Muscle of leg (tissue), 11 donors: ENCODE measurements around the gene DNAH6. TPM values are rescaled to one million over a fixed set of nuclear protein-coding genes. Genes with fewer than 3 reads are reported as not detected.

Experiments used
- DNase-seq: peaks from one replicate; pipeline ENCODE4 v3.0.0; 2013
- H3K27ac ChIP-seq: one replicate; pipeline ENCODE4 v1.5.1; 2013; ENCODE audit warnings: mild to moderate bottlenecking, low read length, control low read depth
- H3K27me3 ChIP-seq: one replicate; pipeline ENCODE4 v1.6.1; 2013; ENCODE audit warnings: low read length; ENCODE audit not compliant: control insufficient read depth, insufficient read depth
- H3K36me3 ChIP-seq: one replicate; pipeline ENCODE4 v1.6.1; 2013; ENCODE audit warnings: low read length; ENCODE audit not compliant: control insufficient read depth, insufficient read depth
- H3K4me1 ChIP-seq: one replicate; pipeline ENCODE4 v1.6.1; 2013; ENCODE audit warnings: low read length; ENCODE audit not compliant: control insufficient read depth, insufficient read depth
- H3K4me3 ChIP-seq: one replicate; pipeline ENCODE4 v1.5.1; 2013; ENCODE audit warnings: low read length, control low read depth
- H3K9me3 ChIP-seq: replicated peaks from 2 replicates; pipeline ENCODE4 v1.6.1; 2013; ENCODE audit warnings: low read depth, low read length; ENCODE audit not compliant: control insufficient read depth
- WGBS: methylation state at CpG from one replicate; pipeline ENCODE4 v1.1.5; 2013; ENCODE audit warnings: missing lambda C conversion rate; ENCODE audit not compliant: insufficient coverage; 5-methylcytosine and 5-hydroxymethylcytosine counted together
- polyA plus RNA-seq, 8 donors: library from polyadenylated mRNA; unstranded; fragments of 120-200 nt; gene quantifications; one replicate each; pipeline versions ENCODE4 v1.2.1 to v1.2.3, GENCODE V29; 2013; ENCODE audit warnings: inconsistent platforms in 1 of 8, low replicate concordance in 1 of 8; ENCODE audit not compliant: insufficient read length in 8 of 8, insufficient read depth in 1 of 8
- total RNA-seq: library from RNA; stranded (reverse); fragments of 120-200 nt; gene quantifications from one replicate; pipeline ENCODE4 v1.2.4, GENCODE V29; 2013

Gene DNAH6
- total and polyA plus RNA-seq, 9 donors: 0.07 to 0.43 (median 0.18) TPM

DNA sequence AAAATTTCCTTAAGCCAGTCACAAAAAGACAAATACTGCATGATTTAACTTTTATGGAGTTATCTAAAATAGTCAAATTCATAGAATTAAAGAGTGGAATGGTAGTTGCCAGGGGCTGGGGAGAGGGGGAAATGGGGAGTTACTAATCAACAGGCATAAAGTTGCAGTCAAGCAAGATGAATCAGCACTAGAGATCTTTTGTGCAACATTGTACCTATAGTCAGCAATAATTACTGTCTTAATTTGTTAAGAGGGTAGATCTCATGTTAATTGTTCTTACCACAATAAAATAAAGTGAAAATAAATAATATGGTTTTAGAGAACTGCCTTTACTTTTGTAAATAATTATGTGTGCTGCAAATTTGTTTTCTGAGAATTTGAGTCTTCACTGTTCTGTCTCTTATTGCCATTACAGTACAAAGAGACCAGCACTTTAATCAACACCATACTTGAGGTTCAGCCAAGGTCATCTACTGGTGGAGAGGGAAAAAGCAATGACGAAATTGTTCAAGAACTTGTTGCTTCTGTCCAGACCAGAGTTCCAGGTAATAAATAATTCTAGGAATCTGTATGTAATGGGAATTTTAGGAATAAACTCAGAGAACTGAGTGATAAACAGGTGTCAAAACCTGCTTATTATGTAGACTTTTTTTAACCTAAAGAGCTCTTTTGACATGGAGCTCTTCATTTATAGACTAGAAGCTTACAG is 289.1 kb downstream of the DNAH6 start:
- Histone ChIP-seq H3K27me3 (no peaks in the 10 kb centered on the region), H3K4me1 (no peaks in the 10 kb centered on the region), H3K36me3 (no peaks in the 10 kb centered on the region), H3K27ac (no peak overlapping the region), H3K9me3 (no peaks in the 10 kb centered on the region), H3K4me3 (no peak overlapping the region)
- DNase-seq: no peak
- no CpG with 5 or more reads among the region's 1 CpG for WGBS

DNA sequence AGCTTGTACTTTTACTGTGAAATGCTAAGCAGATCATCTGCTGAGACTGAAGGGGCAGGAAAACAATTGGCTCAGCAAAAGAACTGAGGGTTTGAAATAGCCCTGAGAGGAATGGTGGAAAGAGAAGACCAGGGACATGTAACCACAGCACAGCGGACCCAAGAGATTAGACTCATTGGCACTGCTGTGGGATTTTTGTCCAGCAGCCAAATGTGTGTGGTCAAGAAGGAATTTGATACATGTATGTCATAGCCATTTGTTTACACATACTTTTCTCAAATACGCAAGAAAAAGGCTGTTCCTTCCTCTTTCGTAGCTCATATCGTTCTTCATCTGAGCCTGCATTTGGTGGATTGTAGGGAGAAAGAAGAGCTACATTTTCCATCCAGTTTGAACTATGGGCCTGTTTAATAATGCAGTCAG is 290.8 kb downstream of the DNAH6 start:
- peak; percentile 20 for DNase-seq
- H3K36me3 ChIP-seq: no peaks in the 10 kb centered on the region

DNA sequence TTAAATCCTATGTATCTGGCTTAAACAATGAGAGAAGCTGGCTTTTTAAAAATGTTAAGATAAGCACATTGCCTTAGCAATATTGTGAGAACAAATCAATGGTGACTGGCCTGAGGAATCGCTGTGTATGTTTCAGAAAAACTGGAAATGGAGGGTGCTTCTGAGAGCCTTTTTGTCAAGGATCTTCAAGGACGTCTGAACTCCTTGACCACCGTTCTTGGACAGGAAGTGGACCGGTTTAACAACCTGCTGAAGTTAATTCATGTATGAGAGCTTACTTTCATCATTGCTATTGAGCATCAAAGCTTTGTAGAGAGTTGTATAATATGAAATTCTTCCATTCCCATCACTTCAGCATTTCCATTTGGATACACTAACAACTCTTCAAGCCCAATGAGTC is 292.0 kb downstream of the DNAH6 start:
- 89% methylated on average over 1 of the region's 4 CpGs for WGBS
- DNase-seq: no peak
- no peak overlapping the region for H3K4me3 ChIP-seq
- no peaks in the 10 kb centered on the region for H3K36me3 ChIP-seq
- H3K9me3 ChIP-seq: no peaks in the 10 kb centered on the region
- no peak overlapping the region for H3K27ac ChIP-seq
- H3K4me1 ChIP-seq: no peaks in the 10 kb centered on the region
- H3K27me3 ChIP-seq: no peaks in the 10 kb centered on the region

More for the DNA sequence above, 290.8 kb downstream of the DNAH6 start:
- WGBS: 40% methylated on average over 1 of the region's 4 CpGs
- H3K27ac ChIP-seq: no peak overlapping the region
- no peaks in the 10 kb centered on the region for H3K9me3 ChIP-seq
- H3K27me3 ChIP-seq: no peaks in the 10 kb centered on the region
- no peak overlapping the region for H3K4me3 ChIP-seq
- no peaks in the 10 kb centered on the region for H3K4me1 ChIP-seq

DNA sequence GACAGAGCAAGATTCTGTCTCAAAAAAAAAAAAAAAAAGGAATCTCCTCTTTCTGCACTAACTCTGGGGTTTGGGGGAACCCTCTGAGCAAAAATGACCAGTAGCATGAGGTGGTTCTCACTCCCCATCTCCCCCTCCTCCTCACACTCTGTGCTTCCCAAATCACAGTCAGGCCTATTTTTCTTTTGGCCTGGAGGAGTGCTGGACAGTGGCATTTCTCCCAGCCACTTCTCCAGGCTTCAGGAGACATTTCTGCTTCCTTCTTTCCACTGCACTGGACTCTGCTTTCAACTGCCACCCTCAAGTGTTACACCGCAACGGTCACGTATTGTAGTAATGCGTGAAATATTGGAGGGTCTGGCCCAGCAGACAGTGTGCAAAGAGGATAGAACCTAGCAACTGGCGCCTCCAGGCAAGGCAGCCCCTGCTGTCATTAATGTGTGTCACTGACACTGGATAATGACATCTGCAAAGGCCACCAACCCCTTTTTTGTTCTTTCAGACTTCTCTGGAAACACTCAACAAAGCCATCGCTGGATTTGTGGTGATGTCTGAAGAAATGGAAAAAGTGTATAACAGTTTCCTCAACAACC is 295.6 kb downstream of the DNAH6 start:
- H3K36me3 ChIP-seq: no peaks in the 10 kb centered on the region
- no peak overlapping the region for H3K4me3 ChIP-seq
- no peak for DNase-seq
- no peak overlapping the region for H3K27ac ChIP-seq
- no peaks in the 10 kb centered on the region for H3K4me1 ChIP-seq
- H3K27me3 ChIP-seq: no peaks in the 10 kb centered on the region
- no peaks in the 10 kb centered on the region for H3K9me3 ChIP-seq
- no CpG with 5 or more reads among the region's 6 CpGs for WGBS

- Histone ChIP-seq H3K9me3 (no peaks in the 10 kb centered on the region), H3K27ac (no peak overlapping the region), H3K4me1 (no peaks in the 10 kb centered on the region), H3K36me3 (no peaks in the 10 kb centered on the region), H3K27me3 (no peaks in the 10 kb centered on the region), H3K4me3 (no peak overlapping the region)
- no CpG with 5 or more reads among the region's 3 CpGs for WGBS
- no peak for DNase-seq
These were observed 298.8 kb downstream of the DNAH6 start for GRCh38 chr2:84815146-84815545.

DNA sequence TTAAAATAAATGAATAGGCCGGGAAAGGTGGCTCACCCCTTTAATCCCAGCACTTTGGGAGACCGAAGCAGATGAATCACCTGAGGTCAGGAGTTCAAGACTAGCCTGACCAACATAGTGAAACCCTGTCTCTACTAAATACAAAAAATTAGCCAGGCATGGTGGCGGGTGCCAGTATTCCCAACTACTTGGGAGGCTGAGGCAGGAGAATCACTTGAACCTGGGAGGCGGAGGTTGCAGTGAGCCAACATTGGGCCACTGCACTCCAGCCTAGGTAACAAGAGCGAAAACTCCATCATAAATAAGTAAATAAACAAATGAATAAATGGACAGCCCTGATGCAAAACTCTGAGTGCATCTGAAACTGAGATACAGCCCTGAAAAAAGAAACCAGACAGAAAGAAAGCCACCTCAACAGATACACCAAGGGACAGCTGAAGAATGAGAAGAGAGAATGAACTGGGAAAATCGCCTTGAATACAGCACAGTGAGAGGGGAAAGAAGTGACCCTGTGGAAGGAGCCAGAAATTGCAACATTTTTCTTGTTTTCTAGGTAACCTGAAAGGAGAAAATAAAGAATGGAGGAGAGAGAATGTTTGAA is 300.2 kb downstream of the DNAH6 start:
- no peak for DNase-seq
- WGBS: 71% methylated on average over 1 of the region's 6 CpGs
- H3K9me3 ChIP-seq: no peaks in the 10 kb centered on the region

DNA sequence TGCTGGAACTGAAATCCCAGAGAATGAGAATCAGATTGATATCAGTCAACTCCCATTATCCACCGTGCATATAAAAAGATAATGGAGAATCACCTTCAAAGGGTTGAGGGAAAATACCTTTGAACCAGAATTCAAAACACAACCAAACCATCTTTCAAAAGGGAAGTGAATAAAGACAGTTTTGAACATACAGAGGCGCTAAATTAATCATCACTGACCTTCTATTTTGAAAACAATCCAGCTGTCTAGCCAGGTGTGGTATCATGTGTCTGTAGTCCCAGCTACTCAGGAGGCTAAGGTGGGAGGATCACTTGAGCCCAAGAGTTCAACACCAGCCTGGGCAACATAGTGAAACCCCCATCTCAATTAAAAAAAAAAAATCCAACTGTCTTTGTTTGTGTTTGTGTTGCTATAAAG is 300.9 kb downstream of the DNAH6 start:
- Histone ChIP-seq H3K27ac (no peak overlapping the region), H3K27me3 (no peaks in the 10 kb centered on the region), H3K4me1 (no peaks in the 10 kb centered on the region), H3K36me3 (no peaks in the 10 kb centered on the region), H3K9me3 (no peaks in the 10 kb centered on the region), H3K4me3 (no peak overlapping the region)
- WGBS: no CpG with 5 or more reads among the region's 2 CpGs
- DNase-seq: no peak

More for the DNA sequence above, 300.2 kb downstream of the DNAH6 start:
- Histone ChIP-seq H3K36me3 (no peaks in the 10 kb centered on the region), H3K4me1 (no peaks in the 10 kb centered on the region), H3K27me3 (no peaks in the 10 kb centered on the region), H3K27ac (no peak overlapping the region), H3K4me3 (no peak overlapping the region)

- WGBS: 90% methylated on average over 2 of the region's 7 CpGs
- H3K27ac ChIP-seq: no peak overlapping the region
- DNase-seq: no peak
- no peaks in the 10 kb centered on the region for H3K27me3 ChIP-seq
- H3K4me1 ChIP-seq: no peaks in the 10 kb centered on the region
- H3K36me3 ChIP-seq: no peaks in the 10 kb centered on the region
- no peaks in the 10 kb centered on the region for H3K9me3 ChIP-seq
- no peak overlapping the region for H3K4me3 ChIP-seq
These were observed 305.5 kb downstream of the DNAH6 start for GRCh38 chr2:84821806-84822205.

- Histone ChIP-seq H3K9me3 (no peaks in the 10 kb centered on the region), H3K4me1 (no peaks in the 10 kb centered on the region), H3K4me3 (no peak overlapping the region), H3K27ac (no peak overlapping the region), H3K36me3 (no peaks in the 10 kb centered on the region), H3K27me3 (no peaks in the 10 kb centered on the region)
- 60% methylated on average over 1 of the region's 5 CpGs for WGBS
- no peak for DNase-seq
These were observed 306.9 kb downstream of the DNAH6 start for GRCh38 chr2:84823229-84823628.

- Histone ChIP-seq H3K36me3 (no peaks in the 10 kb centered on the region), H3K4me1 (no peaks in the 10 kb centered on the region), H3K27me3 (no peaks in the 10 kb centered on the region), H3K27ac (no peak overlapping the region), H3K4me3 (no peak overlapping the region), H3K9me3 (no peaks in the 10 kb centered on the region)
- no peak for DNase-seq
- WGBS: 92% methylated on average over 20 of the region's 21 CpGs
These were observed 307.5 kb downstream of the DNAH6 start for GRCh38 chr2:84823788-84824187.
